ENCODE data around the gene CSRNP3. TPM values are rescaled to one million over a fixed set of nuclear protein-coding genes. Genes with fewer than 3 reads are reported as not detected.

CSRNP3 gene
- total RNA-seq, 1 experiment from 2014 or later = 39.5 TPM

GRCh38 chr2:165528691-165529090 is 59.2 kb downstream of the CSRNP3 start:
- TF ChIP-seq CTCF (conservative IDR thresholded peaks at IDR 0.05; ENCODE audit: low read depth, low read length) = no peak
- intact Hi-C loops (cut with micrococcal nuclease; ENCODE audit: unreplicated experiment) = no loop called here
- no peaks in the 10 kb centered on the region for H3K4me1 ChIP-seq (ENCODE audit: insufficient read depth, low read length, poor library complexity, severe bottlenecking)
- H3K27ac ChIP-seq (ENCODE audit: low read depth, low read length, poor library complexity, severe bottlenecking) = no peak overlapping the region
- DNase-seq (ENCODE audit: low spot score) = no peak
- CTCF ChIA-PET = no interaction called here
- no peaks in the 10 kb centered on the region for H3K27me3 ChIP-seq (replicated peaks; ENCODE audit: insufficient read depth, low read depth, low read length, poor library complexity)
- POLR2A ChIA-PET (ENCODE audit: low non-redundant PET) = no interaction called here
- H3K4me3 ChIP-seq (ENCODE audit: low read depth, low read length, poor library complexity, severe bottlenecking) = no peak overlapping the region
- no TSS peak for BruUV-seq (replicated peaks)
- peaks cover 3% of the 10 kb centered on the region for H3K36me3 ChIP-seq (ENCODE audit: insufficient read depth, low read length, poor library complexity, severe bottlenecking)
- H3K9me3 ChIP-seq (ENCODE audit: low read depth, low read length, poor library complexity, severe bottlenecking) = peaks cover 6% of the 10 kb centered on the region

- no peaks in the 10 kb centered on the region for H3K27me3 ChIP-seq (replicated peaks; ENCODE audit: insufficient read depth, low read depth, low read length, poor library complexity)
- no peak overlapping the region for H3K4me3 ChIP-seq (ENCODE audit: low read depth, low read length, poor library complexity, severe bottlenecking)
- peaks cover 3% of the 10 kb centered on the region for H3K36me3 ChIP-seq (ENCODE audit: insufficient read depth, low read length, poor library complexity, severe bottlenecking)
- H3K27ac ChIP-seq (ENCODE audit: low read depth, low read length, poor library complexity, severe bottlenecking) = no peak overlapping the region
- no peak for TF ChIP-seq CTCF (conservative IDR thresholded peaks at IDR 0.05; ENCODE audit: low read depth, low read length)
- no peak for TF ChIP-seq EZH2 (IDR thresholded peaks at IDR 0.05; ENCODE audit: borderline replicate concordance, low read depth, low read length, poor library complexity, severe bottlenecking)
- H3K9me3 ChIP-seq (ENCODE audit: low read depth, low read length, poor library complexity, severe bottlenecking) = peaks cover 6% of the 10 kb centered on the region
- DNase-seq (ENCODE audit: low spot score) = peak; percentile 70
- intact Hi-C loops (cut with micrococcal nuclease; ENCODE audit: unreplicated experiment) = no loop called here
- no TSS peak for BruUV-seq (replicated peaks)
- POLR2A ChIA-PET (ENCODE audit: low non-redundant PET) = no interaction called here
- CTCF ChIA-PET = no interaction called here
- H3K4me1 ChIP-seq (ENCODE audit: insufficient read depth, low read length, poor library complexity, severe bottlenecking) = no peaks in the 10 kb centered on the region
Observed at GRCh38 chr2:165529130-165529529, 59.6 kb downstream of the CSRNP3 start.

- intact Hi-C loops (cut with micrococcal nuclease; ENCODE audit: unreplicated experiment) = no loop called here
- ChIA-PET CTCF (no interaction called here), POLR2A (ENCODE audit: low non-redundant PET) (no interaction called here)
- peaks cover 7% of the 10 kb centered on the region for H3K4me1 ChIP-seq (ENCODE audit: insufficient read depth, low read length, poor library complexity, severe bottlenecking)
- no peak overlapping the region for H3K4me3 ChIP-seq (ENCODE audit: low read depth, low read length, poor library complexity, severe bottlenecking)
- no peak for DNase-seq (ENCODE audit: low spot score)
- no peaks in the 10 kb centered on the region for H3K36me3 ChIP-seq (ENCODE audit: insufficient read depth, low read length, poor library complexity, severe bottlenecking)
- TF ChIP-seq EZH2 (IDR thresholded peaks at IDR 0.05; ENCODE audit: borderline replicate concordance, low read depth, low read length, poor library complexity, severe bottlenecking) (no peak), CTCF (conservative IDR thresholded peaks at IDR 0.05; ENCODE audit: low read depth, low read length) (no peak)
- no peak overlapping the region for H3K27ac ChIP-seq (ENCODE audit: low read depth, low read length, poor library complexity, severe bottlenecking)
- BruUV-seq (replicated peaks) = no TSS peak
- peaks cover 6% of the 10 kb centered on the region for H3K9me3 ChIP-seq (ENCODE audit: low read depth, low read length, poor library complexity, severe bottlenecking)
- H3K27me3 ChIP-seq (replicated peaks; ENCODE audit: insufficient read depth, low read depth, low read length, poor library complexity) = no peaks in the 10 kb centered on the region
Observed at GRCh38 chr2:165533331-165533730, 63.8 kb downstream of the CSRNP3 start.
